ENCODE measurements around the gene ANKH.

The ANKH gene

DNA sequence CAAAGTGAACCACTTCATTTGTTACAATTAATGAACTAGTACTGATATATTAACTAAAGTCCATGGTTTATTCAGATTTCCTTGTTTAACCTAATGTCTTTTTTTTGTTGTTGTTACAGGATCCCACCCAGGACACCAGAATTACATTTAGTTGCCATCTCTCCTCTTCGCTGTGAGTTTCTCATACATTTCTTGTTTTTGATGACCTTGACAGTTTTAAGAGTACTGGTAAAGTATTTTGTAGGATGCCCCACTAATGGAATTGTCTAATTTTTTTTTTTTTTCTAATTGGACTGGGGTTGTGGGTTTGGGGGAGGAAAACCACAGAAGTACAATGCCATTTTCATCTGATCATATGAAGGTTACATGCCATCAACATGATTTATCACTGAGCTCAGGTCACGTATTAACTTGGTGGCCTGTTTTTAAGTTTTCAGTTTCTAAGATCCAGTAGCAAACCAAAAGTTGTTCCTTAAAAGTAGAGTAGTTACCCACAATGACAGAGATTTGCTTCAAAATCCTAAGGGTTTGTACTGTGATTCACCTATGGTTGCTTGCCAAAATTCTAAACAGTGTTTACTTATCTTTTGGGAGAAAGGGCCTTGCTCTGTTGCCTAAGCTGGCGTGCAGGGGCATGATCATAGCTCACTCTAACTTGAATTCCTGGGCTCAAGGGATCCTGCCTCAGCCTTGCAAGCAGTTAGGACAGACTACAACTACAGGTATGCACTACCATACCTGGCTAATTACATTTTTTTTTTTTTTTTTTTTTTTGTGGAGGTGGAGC lies 211.6 kb downstream of the ANKH start:
- TF ChIP-seq, protein P1, sequence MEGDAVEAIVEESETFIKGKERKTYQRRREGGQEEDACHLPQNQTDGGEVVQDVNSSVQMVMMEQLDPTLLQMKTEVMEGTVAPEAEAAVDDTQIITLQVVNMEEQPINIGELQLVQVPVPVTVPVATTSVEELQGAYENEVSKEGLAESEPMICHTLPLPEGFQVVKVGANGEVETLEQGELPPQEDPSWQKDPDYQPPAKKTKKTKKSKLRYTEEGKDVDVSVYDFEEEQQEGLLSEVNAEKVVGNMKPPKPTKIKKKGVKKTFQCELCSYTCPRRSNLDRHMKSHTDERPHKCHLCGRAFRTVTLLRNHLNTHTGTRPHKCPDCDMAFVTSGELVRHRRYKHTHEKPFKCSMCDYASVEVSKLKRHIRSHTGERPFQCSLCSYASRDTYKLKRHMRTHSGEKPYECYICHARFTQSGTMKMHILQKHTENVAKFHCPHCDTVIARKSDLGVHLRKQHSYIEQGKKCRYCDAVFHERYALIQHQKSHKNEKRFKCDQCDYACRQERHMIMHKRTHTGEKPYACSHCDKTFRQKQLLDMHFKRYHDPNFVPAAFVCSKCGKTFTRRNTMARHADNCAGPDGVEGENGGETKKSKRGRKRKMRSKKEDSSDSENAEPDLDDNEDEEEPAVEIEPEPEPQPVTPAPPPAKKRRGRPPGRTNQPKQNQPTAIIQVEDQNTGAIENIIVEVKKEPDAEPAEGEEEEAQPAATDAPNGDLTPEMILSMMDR (IDR thresholded peaks at IDR 0.05; ENCODE audit: low read depth, low read length, missing control alignments), result no peak
- no peak for DNase-seq (ENCODE audit: extremely low read depth, low read depth)
- no peak overlapping the region for H3K4me3 ChIP-seq (replicated peaks; ENCODE audit: low read depth, low read length)

DNA sequence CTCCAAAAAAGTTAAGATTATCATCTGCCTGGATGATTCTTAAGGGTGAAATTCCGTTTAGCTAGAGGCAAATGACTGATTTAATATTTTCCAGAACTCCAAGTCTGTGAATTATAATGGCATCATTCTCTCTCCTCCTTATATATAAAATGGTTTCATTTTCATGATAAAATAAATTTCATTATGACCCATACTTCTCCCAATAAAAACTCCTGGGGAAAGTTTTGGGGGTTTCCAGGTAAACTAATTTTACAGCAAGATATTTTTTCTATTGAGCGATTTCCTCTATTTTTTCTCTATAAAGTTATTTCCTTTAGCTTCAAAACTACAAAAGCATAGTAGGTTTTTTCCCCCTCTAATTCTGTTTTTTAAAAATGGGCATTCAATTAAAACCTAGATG lies 214.7 kb downstream of the ANKH start:
- no peak overlapping the region for H3K4me3 ChIP-seq (replicated peaks; ENCODE audit: low read depth, low read length)
- TF ChIP-seq, protein P1 (IDR thresholded peaks at IDR 0.05; ENCODE audit: low read depth, low read length, missing control alignments), result no peak
- no peak for DNase-seq (ENCODE audit: extremely low read depth, low read depth)

DNA sequence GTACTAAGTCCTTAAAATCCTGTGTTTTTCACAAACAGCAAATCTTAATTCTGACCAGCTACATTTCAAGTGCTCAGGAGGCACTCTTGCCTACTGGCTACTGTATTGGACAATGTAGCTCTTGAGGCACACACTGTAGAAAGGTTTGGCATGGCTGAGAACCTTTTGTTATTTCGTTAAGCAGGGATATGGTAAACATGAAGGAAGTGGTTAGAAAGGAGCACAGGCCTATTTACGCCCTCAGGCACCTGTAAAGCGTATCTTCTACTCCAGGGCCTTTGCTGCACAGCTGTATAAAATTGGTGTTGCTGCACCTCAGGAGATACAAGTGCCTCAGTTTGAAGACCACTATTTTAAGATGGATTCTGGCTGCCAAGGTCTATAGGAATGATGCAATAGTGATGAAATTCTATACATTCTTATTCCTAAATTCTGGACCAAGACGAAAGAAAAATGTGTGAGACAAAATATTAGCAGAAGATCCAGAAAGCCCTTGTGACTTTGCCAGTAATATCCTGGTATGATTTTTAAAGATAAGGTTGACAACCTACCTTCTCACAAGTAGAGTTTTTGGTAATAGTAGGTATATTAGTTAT lies 216.3 kb downstream of the ANKH start:
- TF ChIP-seq, protein P1 (IDR thresholded peaks at IDR 0.05; ENCODE audit: low read depth, low read length, missing control alignments), result no peak
- DNase-seq (ENCODE audit: extremely low read depth, low read depth), result no peak
- no peak overlapping the region for H3K4me3 ChIP-seq (replicated peaks; ENCODE audit: low read depth, low read length)

Data from HFF-Myc (cell line).